ENCODE data around the gene TRIM24.

The TRIM24 gene

GRCh38 chr7:138625849-138626230, 165.8 kb downstream of the TRIM24 start:
- no peak for DNase-seq (ENCODE audit: low read depth)

- no peak for DNase-seq (ENCODE audit: low read depth)
Measured at GRCh38 chr7:138626846-138627245, 166.8 kb downstream of the TRIM24 start.

GRCh38 chr7:138627361-138627760, 167.3 kb downstream of the TRIM24 start:
- no peak for DNase-seq (ENCODE audit: low read depth)

- no peak for DNase-seq (ENCODE audit: low read depth)
Measured at GRCh38 chr7:138630059-138630610, 170.1 kb downstream of the TRIM24 start.

- DNase-seq (ENCODE audit: low read depth) = no peak
Measured at GRCh38 chr7:138632384-138632783, 172.3 kb downstream of the TRIM24 start.

GRCh38 chr7:138632826-138633602, 173.0 kb downstream of the TRIM24 start:
- no peak for DNase-seq (ENCODE audit: low read depth)

Data from T-helper 22 cell (primary cell).